Sciatic nerve (tissue), 2 donors: ENCODE data around the gene CCSAP. TPM values are rescaled to one million over a fixed set of nuclear protein-coding genes. Genes with fewer than 3 reads are reported as not detected.

Source experiments
- ATAC-seq: fragments of 200-7000 bp; cut with Tn5 transposase; one replicate; pipeline ENCODE4 v1.9.1; 2020; ENCODE audit warnings: mild to moderate bottlenecking, moderate library complexity
- DNase-seq: peaks from one replicate; pipeline ENCODE4 v3.0.0-alpha.2; 2020; ENCODE audit warnings: low spot score
- intact Hi-C: fragments of 100-400 bp; cut with DNase I; formaldehyde crosslinking; loops from one replicate; pipeline ENCODE4 v1.14.2; 2022
- total RNA-seq: library from RNA; stranded (reverse); fragmentation: NEBNext Ultra II Directional; extraction: Animal tissue kit (Norgen Biotek cat#: 25700); gene quantifications from one replicate; pipeline ENCODE4 v1.2.1, GENCODE V29; 2021
- donor health status: DM: no; HTN: no; CAD: no.
- donor health status: DM: no; HTN: no; CAD: no.

Gene CCSAP
- total RNA-seq, 1 donor from 2014 or later = 9.2 TPM

DNA sequence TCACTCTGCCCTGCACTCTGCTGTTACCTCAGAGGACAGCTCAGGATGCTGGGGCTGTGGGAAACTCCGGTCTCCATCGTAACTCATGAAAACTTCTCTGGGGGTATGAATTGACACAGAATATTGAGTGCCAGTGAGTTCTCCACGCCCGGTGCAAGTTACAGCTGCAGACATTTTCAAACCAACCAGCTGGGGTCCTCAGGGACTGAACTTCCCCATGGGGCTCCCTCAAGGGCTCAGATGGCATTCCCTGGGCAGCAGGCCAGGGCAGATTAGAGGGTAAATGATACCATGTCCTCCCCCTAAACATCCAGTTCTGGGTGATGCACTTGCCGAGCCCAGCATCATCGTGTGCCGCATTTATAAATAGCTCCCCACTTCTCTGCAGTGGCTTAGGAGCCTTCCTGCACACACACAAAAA is 27.8 kb upstream of the CCSAP start:
- intact Hi-C loops = no loop called here
- DNase-seq (no peak), ATAC-seq (no peak)

DNA sequence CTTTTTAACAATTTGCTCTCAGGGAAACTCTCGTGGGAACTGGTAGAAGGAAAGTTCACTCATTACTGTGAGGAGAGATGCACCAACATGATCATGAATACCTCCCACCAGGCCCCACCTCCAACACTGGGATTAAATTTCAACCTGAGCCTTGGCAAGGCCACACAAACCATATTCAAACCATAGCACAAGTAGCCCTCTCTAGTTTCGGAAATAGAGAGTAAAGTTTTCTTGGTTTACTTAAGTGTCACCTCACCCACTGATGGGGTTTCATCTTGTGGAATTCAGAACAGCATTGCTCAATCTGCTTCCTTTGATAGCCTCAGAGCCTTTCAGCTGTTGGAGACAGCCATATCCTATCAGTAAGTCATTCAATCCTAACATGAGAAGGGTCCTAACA is 25.5 kb upstream of the CCSAP start:
- intact Hi-C loops = no loop called here
- no peak for ATAC-seq
- no peak for DNase-seq

DNA sequence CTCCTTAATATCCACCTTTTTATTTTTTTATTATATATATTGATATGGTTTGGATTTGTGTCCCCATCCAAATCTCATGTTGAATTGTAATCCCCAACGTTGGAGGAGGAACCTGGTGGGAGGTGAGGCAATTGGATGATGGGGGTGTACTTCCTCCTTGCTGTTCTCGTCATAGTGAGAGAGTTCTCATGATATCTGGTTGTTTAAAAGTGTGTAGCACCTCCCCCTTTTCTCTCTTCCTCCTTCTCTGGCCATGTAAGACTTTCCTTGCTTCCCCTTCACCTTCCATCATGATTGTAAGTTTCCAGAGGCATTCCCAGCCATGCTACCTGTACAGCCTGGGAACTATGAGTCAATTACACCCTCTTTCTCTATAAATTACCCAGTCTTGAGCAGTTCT is 22.7 kb upstream of the CCSAP start:
- ATAC-seq (no peak), DNase-seq (no peak)
- intact Hi-C loops = no loop called here

DNA sequence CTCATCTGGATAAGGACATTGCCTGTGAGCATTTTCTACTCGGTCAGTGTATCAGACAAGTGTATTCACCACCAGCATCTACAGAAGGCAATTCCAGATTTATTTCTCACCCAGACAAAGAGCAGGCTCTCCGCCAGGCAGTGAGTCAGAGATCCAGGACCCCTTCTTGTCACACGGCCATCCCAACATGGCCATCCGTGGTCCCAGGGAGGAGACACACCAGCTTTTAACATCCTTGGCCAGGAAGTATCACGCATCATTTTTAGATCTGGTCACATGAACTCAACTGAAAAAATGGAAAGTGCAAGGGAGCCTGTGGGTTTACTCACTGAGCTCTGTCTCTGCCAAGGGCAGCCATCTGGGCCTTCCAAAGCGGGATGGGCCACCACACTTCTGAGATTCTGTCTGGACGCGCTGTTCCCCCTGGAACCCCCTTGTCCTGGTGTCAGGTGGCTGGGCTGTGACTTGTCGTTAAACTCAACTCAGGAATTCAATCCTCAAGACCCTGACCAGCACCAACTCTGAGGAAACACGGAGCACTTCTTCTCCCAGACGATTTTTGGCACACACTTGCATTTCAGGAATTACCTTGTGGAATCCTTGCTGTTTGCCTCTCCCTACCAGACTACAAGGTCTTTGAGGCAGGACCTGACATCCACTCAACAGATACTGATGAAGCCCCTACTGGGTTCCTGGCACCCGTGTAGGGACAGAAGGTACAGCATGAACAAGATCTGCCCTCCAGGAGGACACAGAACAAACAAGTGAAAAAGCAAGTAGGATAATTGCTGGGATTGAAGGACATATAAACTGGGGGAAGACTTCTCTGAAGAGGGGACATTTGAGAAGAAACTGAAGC is 21.6 kb upstream of the CCSAP start:
- DNase-seq = no peak
- intact Hi-C loops = no loop called here
- no peak for ATAC-seq

DNA sequence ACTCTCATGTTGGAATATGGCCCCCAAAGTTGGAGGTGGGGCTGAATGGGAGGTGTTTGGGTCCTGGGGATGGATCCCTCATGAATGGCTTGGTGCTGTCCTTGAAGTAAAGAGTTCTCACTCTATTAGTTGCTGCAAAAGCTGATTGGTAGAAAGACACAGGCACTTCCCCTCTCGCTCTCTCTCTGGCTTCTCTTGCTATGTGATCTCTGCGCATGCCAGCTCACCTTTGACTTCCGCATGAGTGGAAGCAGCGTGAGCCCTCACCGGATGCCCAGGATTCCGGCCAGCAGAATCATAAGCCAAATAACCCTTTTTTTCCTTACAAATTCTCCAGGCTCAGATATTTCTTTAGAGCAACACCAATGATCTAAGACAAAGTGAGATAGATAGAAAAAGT is 20.9 kb upstream of the CCSAP start:
- DNase-seq = no peak
- ATAC-seq = no peak
- intact Hi-C loops = loop anchor here (1.0 kb wide), 1 partner anchor 20 kb away; no protein-coding TSS in a partner anchor

DNA sequence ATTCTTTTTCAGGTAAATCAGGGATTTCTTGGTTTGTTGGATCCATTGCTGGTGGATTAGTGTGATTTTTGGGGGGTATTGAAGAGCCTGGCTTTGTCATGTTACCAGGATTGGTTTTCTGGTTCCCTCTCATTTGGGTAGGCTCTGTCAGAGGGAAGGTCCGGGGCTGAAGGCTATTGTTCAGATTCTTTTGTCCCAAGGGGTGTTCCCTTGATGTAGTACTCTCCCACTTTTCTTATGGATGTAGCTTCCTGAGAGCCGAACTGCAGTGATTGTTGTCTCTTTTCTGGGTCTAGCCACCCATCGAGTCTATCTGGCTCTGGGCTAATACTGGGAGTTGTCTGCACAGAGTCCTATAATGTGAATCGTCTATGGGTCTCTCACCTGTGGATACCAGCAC is 17.6 kb upstream of the CCSAP start:
- no peak for ATAC-seq
- intact Hi-C loops = no loop called here
- no peak for DNase-seq

DNA sequence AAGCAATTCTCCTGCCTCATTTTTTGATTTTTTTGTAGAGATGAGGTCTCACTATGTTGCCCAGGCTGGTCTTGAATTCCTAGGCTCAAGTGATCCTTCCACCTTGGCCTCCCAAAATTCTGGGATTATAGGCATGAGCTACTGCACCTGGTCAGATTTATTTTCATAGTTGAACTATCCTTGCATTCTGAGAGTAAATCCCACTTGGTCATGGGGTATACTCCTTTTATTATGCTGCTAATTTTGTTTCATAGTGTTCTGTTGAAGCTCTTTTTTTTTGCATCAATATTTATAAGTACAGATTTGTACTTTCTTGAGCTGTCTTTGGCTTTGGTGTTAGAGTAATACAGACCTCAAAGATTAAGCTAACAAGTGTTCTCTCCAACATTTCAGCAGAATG is 12.8 kb upstream of the CCSAP start:
- no peak for ATAC-seq
- DNase-seq = no peak
- intact Hi-C loops = no loop called here

DNA sequence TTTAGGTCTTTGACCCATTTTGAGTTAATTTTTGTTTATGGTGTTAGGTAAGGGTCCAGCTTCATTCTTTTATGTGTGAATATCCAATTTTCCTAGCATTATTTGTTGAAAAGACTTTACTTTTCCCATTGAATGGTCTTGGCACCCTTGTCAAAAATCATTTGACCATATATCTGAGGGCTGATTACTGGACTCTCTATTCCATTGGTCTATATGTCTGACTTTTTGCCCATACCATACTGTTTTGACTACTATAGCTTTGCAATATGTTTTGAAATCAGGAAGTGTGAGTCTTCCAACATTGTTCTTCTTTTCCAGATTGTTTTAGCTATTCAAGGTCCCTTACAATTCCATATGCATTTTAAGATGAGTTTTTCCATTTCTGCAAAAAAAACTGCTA is 11.4 kb upstream of the CCSAP start:
- DNase-seq (no peak), ATAC-seq (no peak)
- intact Hi-C loops = no loop called here

DNA sequence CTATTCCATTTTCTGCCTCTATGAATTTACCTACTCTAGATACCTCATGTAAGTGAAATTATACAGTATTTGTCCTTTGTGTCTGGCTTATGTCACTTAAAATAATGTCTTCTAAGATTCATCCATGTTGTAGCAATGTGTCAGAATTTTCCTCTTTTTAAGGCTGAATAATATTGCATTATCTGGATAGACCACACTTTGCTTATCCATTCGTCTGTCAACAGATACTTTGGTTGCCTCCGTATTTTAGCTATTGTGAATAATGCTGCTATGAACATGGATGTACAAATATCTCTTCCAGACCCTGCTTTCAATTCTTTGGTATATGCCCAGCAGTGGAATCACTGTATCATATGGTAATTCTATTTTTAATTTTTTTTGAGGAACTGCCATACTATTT is 10.1 kb upstream of the CCSAP start:
- intact Hi-C loops = no loop called here
- no peak for ATAC-seq

DNA sequence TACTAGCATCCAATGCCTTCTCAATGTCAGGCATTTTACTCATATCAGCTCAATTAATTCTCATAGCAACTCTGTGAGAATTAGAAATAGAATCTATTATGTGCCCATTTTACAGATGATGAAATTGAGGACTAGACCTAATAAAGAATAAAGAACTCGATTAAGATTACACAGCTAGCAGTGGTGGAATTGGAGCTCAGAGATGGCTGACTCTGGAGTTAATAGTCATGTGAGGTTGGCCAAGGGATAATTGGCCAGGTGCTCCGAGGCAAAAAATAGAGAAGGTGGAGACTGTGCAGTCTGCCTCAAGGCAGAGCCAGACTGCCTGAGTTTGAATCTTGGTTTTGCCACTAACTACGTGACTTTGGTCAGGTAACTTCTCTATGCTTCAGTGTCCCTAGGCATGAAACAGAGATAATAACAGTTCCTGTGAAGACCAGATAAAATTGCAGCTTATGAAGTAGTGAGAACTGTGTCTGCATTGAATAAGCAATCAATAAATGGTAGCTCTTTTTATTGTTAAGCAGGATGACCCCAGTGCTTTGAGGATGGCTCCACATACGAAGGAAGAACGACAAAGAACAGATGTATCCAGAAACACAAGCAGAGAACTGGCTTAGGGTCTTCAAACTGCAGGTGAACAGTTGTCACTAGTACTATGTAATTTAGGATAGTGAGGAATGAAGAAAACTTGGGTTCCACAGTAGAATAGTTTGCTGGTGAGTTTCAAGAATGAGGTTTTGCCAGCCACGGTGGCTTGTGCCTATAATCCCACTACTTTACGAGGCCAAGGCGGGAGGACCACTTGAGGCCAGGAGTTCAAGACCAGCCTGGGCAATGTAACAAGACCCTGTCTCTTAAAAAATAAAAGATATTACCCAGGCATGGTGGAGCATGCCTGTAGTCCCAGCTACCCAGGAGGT is 6.9 kb upstream of the CCSAP start:
- intact Hi-C loops = loop anchor here (10.0 kb wide), 1 partner anchor 85 kb away; no protein-coding TSS in a partner anchor
- no peak for ATAC-seq
- DNase-seq = no peak

More for the DNA sequence above, 10.1 kb upstream of the CCSAP start:
- no peak for DNase-seq

DNA sequence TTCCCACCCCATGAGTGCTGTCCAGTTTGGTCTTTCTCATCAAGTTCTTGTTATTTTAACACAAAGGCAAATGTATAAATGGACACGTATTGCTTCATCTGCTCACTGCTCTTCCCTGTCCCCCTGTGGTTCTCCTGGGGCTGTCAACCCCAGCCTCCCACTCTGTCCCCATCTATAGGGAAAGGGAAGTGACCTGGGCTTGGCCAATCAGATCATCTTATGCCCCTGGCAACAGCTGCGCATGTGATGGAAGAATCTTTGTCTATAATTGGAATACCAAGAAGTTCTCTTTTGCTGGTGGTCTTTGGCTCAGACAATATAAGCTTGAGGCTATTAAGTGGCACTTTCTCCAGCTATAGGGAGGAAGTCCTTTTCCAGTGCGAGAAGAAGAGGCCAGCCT is 4.7 kb upstream of the CCSAP start:
- intact Hi-C loops = loop anchor here (10.0 kb wide), 1 partner anchor 83 kb away; no protein-coding TSS in a partner anchor
- ATAC-seq (no peak), DNase-seq (no peak)

DNA sequence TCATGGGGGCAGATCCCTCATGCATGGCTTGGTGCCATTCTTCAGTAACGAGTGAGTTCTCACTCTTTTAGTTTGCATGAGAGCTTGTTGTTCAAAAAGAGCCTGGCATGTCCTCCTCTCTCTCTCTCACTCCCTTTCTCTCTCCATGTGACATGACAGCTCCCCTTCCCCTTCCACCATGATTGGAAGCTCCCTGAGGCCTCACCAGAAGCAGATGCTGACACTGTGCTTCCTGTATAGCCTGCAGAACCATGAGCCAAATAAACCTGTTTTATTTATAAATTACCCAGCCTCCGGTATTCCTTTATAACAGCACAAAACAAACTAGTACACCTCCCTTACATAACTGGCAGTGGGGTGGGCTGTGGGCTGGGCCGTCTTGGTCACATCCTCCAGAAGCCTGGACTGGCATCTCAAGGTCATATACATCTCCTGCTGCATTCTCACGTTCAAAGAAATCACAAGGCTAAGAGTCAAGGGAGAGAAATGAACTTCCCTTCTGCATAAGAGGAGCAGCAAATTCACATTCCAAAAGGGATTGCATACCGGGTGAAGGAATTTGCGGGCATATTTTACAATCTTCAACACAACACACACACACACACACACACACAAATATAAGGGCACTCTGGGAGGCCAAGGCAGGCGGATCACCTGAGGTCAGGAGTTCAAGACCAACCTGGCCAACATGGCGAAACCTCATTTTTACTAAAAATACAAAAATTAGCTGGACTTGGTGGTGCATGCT is 2.3 kb upstream of the CCSAP start:
- ATAC-seq (no peak), DNase-seq (no peak)
- intact Hi-C loops = loop anchor here (10.0 kb wide), 1 partner anchor 80 kb away; no protein-coding TSS in a partner anchor

DNA sequence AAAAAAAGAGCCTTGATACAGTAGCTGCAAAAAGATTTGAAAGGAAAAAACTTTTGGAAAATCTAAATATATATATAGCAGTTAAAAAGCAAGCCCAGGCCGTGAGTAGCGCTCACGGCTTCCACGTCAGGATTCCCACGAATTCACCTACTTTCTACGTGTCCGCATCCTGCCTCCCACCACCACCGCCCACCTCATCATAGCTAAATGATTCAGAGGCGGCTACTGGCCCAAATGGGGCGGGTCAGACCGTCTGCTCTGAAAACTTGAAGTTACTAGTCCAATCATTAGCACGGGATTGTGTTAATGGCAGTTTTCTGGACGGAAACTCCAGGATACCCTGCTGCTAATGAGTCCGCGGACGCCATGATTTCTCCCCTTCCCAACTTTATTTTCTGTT is 1.3 kb upstream of the CCSAP start:
- DNase-seq (no peak), ATAC-seq (no peak)
- intact Hi-C loops = loop anchor here (10.0 kb wide), 1 partner anchor 79 kb away; no protein-coding TSS in a partner anchor

DNA sequence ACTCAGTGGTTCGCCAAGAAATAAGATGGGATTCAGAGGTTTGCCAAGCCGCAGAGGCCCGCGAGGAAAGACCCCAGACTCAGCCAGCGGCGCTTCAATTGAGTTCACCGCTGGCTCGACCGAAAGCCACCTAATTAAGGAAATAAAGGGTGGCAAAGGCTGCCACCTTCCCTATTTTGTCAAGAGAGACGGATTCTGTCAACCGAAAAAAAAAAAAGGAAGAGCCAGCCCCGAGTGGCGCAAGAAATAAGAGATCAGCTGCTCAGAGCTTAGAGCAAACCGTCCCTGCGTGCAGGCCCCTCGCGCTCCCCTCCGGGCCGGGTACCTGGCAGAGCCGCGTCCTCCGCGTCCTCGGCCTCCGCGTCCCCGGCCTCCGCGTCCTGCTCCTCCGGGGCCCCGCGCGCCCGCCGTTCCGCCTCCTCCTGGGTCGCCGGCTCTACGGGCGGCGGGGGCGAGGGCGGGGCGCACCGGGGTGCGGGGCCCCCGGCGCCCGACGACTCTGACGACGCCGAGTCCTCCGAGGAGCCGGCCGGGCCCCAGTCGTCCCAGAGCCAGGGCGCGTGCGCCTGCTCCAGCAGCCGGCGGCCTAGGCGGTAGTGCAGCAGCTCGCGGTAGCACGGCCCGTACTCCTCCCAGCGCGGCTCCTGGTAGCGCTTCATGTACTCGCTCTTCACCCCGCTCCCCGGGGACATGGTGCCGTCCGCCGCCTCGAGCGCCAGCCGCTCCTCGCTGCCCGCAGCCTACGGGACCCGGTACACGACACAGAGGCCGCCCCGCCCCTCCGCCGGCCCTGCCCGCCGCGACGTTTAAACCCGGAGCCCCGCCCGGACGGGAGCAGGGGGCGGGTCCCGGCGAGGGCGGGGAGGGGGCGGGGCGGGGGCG is 832 bp downstream of the CCSAP start:
- intact Hi-C loops = loop anchor here (10.0 kb wide), 1 partner anchor 77 kb away; no protein-coding TSS in a partner anchor
- peak; percentile 92 for DNase-seq
- peak; percentile 95 for ATAC-seq

DNA sequence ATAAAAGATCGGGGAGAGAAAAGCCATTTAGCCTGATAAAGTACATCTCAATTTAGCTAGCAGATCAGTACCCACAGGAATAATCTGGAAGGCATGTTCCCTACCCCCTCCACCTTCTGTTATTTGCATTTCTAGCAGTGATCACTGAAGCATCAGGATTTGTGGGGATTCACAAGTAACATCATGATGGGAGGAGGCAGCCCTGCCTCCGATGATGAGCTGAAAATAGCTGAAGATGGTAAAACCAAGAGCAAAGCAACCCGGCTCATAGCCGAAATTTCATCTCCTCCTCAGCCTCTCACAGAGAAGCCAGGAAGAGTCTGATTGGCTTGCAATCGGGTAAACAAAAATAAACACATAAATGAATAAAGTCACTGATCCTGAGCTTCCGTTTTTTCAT is 2.4 kb downstream of the CCSAP start:
- intact Hi-C loops = loop anchor here (10.0 kb wide), 1 partner anchor 76 kb away; no protein-coding TSS in a partner anchor
- ATAC-seq = no peak
- DNase-seq = no peak

DNA sequence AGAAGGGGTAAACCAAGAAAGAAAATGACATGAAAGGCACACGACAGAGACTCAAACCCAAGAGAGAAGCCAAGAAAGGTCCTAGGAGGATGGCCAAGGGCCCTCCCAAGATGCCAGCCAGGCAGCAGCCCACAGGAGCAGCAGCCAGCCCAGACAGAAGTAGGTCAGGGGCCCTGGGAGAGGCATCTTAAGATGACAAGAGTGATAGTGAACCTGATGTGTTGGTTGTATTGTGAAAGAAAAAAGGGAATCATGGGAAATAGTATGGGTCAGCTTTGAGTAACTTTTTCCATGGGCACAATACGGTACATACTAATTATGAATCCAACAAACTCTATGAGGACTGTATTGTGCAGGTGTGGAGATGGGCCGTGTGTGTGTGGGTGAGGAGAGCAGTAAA is 3.3 kb downstream of the CCSAP start:
- DNase-seq (no peak), ATAC-seq (no peak)
- intact Hi-C loops = no loop called here

DNA sequence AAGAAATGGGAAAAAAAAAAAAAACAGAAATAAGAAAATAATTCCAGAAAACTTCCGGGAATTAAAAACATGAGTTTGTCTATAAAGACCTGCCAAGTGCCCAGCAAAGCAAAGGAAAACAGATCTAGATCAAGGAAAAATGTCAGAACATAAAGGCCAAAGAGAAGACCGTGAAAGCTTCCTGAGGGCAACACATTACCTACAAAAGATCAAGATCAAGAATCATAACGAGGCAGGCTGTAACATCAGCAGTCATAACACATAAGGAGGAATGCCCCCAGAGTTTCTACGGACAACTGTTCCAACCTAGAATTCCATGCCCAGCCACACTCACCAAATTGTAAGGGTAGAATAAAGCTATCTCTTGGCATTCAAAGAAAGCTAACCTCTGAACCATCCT is 3.8 kb downstream of the CCSAP start:
- DNase-seq = no peak
- intact Hi-C loops = no loop called here
- ATAC-seq = no peak

DNA sequence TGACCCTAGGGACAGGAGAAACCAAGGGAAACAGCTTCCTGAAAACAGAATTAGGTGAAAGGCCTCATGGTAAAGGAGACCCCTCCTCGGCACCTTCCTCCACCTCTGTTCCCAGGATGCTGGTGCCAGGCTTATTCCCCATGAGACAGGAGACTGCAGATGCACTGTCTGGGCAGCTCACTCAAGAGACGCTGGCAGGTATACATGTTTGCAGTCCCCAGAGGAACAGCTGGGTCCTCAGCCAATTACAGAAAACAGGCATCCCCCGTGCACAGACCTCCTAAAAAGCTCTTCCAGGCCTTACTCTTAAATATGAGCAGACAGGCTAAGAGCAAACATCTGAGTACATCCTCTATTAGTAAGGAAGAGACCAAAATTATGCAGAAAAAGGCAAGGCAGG is 6.5 kb downstream of the CCSAP start:
- DNase-seq = no peak
- intact Hi-C loops = no loop called here
- no peak for ATAC-seq
